Keratinocyte (primary cell): Measurements from ENCODE around the gene IFITM5. TPM values are rescaled to one million over a fixed set of nuclear protein-coding genes. Genes with fewer than 3 reads are reported as not detected.

Experiments used
- DNase-seq: peaks from one replicate; pipeline ENCODE4 v3.0.0-alpha.2; 2011; ENCODE audit warnings: low read depth, missing footprints, low spot score
- FAIRE-seq: peaks from 2 replicates; lab custom pipeline; 2011; peaks lifted over from hg19 to GRCh38; lab: Jason Lieb, UNC
- H2AFZ ChIP-seq: 2 replicates; pipeline ENCODE4 v1.6.0; 2012; ENCODE audit warnings: low read length, control low read depth, inconsistent platforms; ENCODE audit not compliant: control insufficient read depth
- H3K27ac ChIP-seq: 2 replicates; pipeline ENCODE4 v1.5.1; 2011; ENCODE audit warnings: low read length; ENCODE audit not compliant: control insufficient read depth, insufficient read depth
- H3K27me3 ChIP-seq: 3 replicates; pipeline ENCODE4 v1.6.0; 2011; ENCODE audit warnings: low read length; ENCODE audit not compliant: control insufficient read depth, insufficient read depth; ENCODE audit errors: extremely low read depth
- H3K36me3 ChIP-seq, 2 experiments: 2 replicates in 1 of 2; 3 replicates in 1 of 2; pipeline ENCODE4 v1.5.1; 2011; ENCODE audit warnings: low read length in 2 of 2, mild to moderate bottlenecking in 1 of 2; ENCODE audit not compliant: control insufficient read depth in 2 of 2, insufficient read depth in 2 of 2; ENCODE audit errors: extremely low read depth in 1 of 2
- H3K4me1 ChIP-seq: 3 replicates; pipeline ENCODE4 v1.5.1; 2011; ENCODE audit warnings: low read length; ENCODE audit not compliant: control insufficient read depth, insufficient read depth; ENCODE audit errors: extremely low read depth
- H3K4me2 ChIP-seq: 3 replicates; pipeline ENCODE4 v1.6.0; 2011; ENCODE audit warnings: low read depth, low read length; ENCODE audit not compliant: control insufficient read depth, insufficient read depth; ENCODE audit errors: extremely low read depth
- H3K4me3 ChIP-seq, 3 experiments: fragments of 200-600 bp in 1 of 3; sonication (generic) in 1 of 3; 2 replicates in 2 of 3; 3 replicates in 1 of 3; pipeline ENCODE4 v1.5.1; 2011 to 2016; ENCODE audit warnings: low read length in 3 of 3, mild to moderate bottlenecking in 3 of 3, control low read depth in 2 of 3, inconsistent platforms in 1 of 3, low read depth in 1 of 3, mixed read lengths in 1 of 3, mixed run types in 1 of 3, moderate library complexity in 1 of 3; ENCODE audit not compliant: control insufficient read depth in 2 of 3, insufficient read depth in 2 of 3; ENCODE audit errors: extremely low read depth in 1 of 3
- H3K79me2 ChIP-seq: 2 replicates; pipeline ENCODE4 v1.6.0; 2012; ENCODE audit warnings: low read length; ENCODE audit not compliant: control insufficient read depth, insufficient read depth
- H3K9ac ChIP-seq: 3 replicates; pipeline ENCODE4 v1.6.0; 2011; ENCODE audit warnings: low read length; ENCODE audit not compliant: control insufficient read depth, insufficient read depth; ENCODE audit errors: extremely low read depth
- H3K9me1 ChIP-seq: 3 replicates; pipeline ENCODE4 v1.6.0; 2011; ENCODE audit warnings: low read length; ENCODE audit not compliant: control insufficient read depth, insufficient read depth; ENCODE audit errors: extremely low read depth
- H3K9me3 ChIP-seq: 2 replicates; pipeline ENCODE4 v1.5.1; 2012; ENCODE audit warnings: low read depth, low read length; ENCODE audit not compliant: control insufficient read depth
- H4K20me1 ChIP-seq: 3 replicates; pipeline ENCODE4 v1.6.0; 2011; ENCODE audit warnings: low read length; ENCODE audit not compliant: control insufficient read depth, insufficient read depth; ENCODE audit errors: extremely low read depth
- CTCF ChIP-seq, 3 experiments: IDR thresholded peaks in 1 of 3; conservative IDR thresholded peaks in 1 of 3; optimal IDR thresholded peaks in 1 of 3; 2 replicates in 2 of 3; 3 replicates in 1 of 3; pipeline versions ENCODE3 to v1.5.1; 2011; ENCODE audit warnings: low read length in 3 of 3, mild to moderate bottlenecking in 3 of 3, moderate library complexity in 2 of 3, control low read depth in 1 of 3, inconsistent platforms in 1 of 3; ENCODE audit not compliant: insufficient read depth in 2 of 3; ENCODE audit errors: extremely low read depth in 1 of 3
- EZH2 ChIP-seq: IDR thresholded peaks from one replicate; pipeline ENCODE4 v1.6.1; 2012; ENCODE audit warnings: inconsistent platforms, mild to moderate bottlenecking, low read length, moderate library complexity
- dilution Hi-C: fragments of 300-500 bp; cut with MboI; formaldehyde crosslinking; loops from one replicate; pipeline ENCODE4 v1.7.0; 2020; ENCODE audit warnings: low sequenced_read_pairs; ENCODE audit not compliant: extremely low pct_ligation_motif_present
- polyA plus RNA-seq, 5 experiments: library from polyadenylated mRNA; depleted of rRNA in 3 of 5; stranded (reverse) in 3 of 5; stranded (forward) in 1 of 5; unstranded in 1 of 5; fragments of >200 nt; gene quantifications; 1 replicate in 1 of 5; 2 replicates in 3 of 5; 3 replicates in 1 of 5; pipeline versions ENCODE4 v1.2.1 to v1.2.3, GENCODE V29; 2011 to 2012; ENCODE audit warnings: missing spikeins in 2 of 5, low read depth in 1 of 5, low replicate concordance in 1 of 5

IFITM5 gene
- polyA plus RNA-seq, 1 donor (not counting 4 experiments of a cell fraction or from before 2014, with no cell fraction given) = not detected

DNA sequence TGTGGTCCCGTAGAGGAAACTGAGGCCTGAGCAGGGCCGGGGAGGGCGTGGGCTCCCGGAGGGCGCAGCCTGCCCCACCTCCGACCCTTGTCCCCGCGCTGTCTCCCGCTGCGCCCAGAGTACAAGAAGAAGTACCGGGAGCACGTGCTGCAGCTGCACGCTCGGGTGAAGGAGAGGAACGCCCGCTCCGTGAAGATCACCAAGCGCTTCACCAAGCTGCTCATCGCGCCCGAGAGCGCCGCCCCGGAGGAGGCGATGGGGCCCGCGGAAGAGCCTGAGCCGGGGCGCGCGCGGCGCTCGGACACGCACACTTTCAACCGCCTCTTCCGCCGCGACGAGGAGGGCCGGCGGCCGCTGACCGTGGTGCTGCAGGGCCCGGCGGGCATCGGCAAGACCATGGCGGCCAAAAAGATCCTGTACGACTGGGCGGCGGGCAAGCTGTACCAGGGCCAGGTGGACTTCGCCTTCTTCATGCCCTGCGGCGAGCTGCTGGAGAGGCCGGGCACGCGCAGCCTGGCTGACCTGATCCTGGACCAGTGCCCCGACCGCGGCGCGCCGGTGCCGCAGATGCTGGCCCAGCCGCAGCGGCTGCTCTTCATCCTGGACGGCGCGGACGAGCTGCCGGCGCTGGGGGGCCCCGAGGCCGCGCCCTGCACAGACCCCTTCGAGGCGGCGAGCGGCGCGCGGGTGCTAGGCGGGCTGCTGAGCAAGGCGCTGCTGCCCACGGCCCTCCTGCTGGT lies 19.2 kb downstream of the IFITM5 start:
- dilution Hi-C loops = no loop called here
- no peaks in the 10 kb centered on the region for H3K9me1 ChIP-seq
- H3K4me1 ChIP-seq = no peaks in the 10 kb centered on the region
- H3K27me3 ChIP-seq = peaks cover 56% of the 10 kb centered on the region
- no peak overlapping the region for H2AFZ ChIP-seq
- FAIRE-seq (no peak), DNase-seq (no peak)
- no peaks in the 10 kb centered on the region for H3K9me3 ChIP-seq
- H3K4me3 ChIP-seq = peak overlapping the region in 1 of 3 experiments; percentile 6
- no peaks in the 10 kb centered on the region for H3K79me2 ChIP-seq
- H3K27ac ChIP-seq = no peak overlapping the region
- H3K36me3 ChIP-seq = no peaks in the 10 kb centered on the region
- H4K20me1 ChIP-seq = no peaks in the 10 kb centered on the region
- peak overlapping the region; percentile 32 for H3K4me2 ChIP-seq
- TF ChIP-seq EZH2 = peak; percentile 66
- no peak for TF ChIP-seq CTCF (optimal IDR thresholded peaks at IDR 0.05 in 1 of 3, IDR thresholded peaks at IDR 0.05 in 1 of 3, conservative IDR thresholded peaks at IDR 0.05 in 1 of 3; ENCODE audit: extremely low read depth in 1 of 3, insufficient read depth in 2 of 3, low read length in 3 of 3)
- no peak overlapping the region for H3K9ac ChIP-seq

GRCh38 chr11:279040-279965 lies 20.0 kb downstream of the IFITM5 start:
- Histone ChIP-seq H3K27ac (no peak overlapping the region), H3K4me2 (no peak overlapping the region), H3K9me3 (no peaks in the 10 kb centered on the region), H3K36me3 (no peaks in the 10 kb centered on the region), H3K9me1 (no peaks in the 10 kb centered on the region), H3K79me2 (no peaks in the 10 kb centered on the region), H3K27me3 (peaks cover 56% of the 10 kb centered on the region), H3K9ac (no peak overlapping the region), H4K20me1 (no peaks in the 10 kb centered on the region), H2AFZ (no peak overlapping the region), H3K4me3 (no peak overlapping the region), H3K4me1 (no peaks in the 10 kb centered on the region)
- dilution Hi-C loops = no loop called here
- FAIRE-seq (no peak), DNase-seq (no peak)
- TF ChIP-seq EZH2 (no peak), CTCF (optimal IDR thresholded peaks at IDR 0.05 in 1 of 3, IDR thresholded peaks at IDR 0.05 in 1 of 3, conservative IDR thresholded peaks at IDR 0.05 in 1 of 3; ENCODE audit: extremely low read depth in 1 of 3, insufficient read depth in 2 of 3, low read length in 3 of 3) (no peak)
